Ishikawa (cell line): ENCODE measurements around the gene ISM2.

ENCODE experiments used
- MAX ChIP-seq: IDR thresholded peaks from 2 replicates; pipeline ENCODE4 v1.6.1; 2012
- RAD21 ChIP-seq: IDR thresholded peaks from 2 replicates; pipeline ENCODE4 v1.6.1; 2012; ENCODE audit warnings: low read depth
- REST ChIP-seq: IDR thresholded peaks from 2 replicates; pipeline ENCODE4 v1.6.1; 2012; ENCODE audit warnings: low read depth, mild to moderate bottlenecking
- TAF1 ChIP-seq: IDR thresholded peaks from 2 replicates; pipeline ENCODE4 v1.6.1; 2012; ENCODE audit warnings: low read depth, mild to moderate bottlenecking

- TF ChIP-seq TAF1 (no peak), MAX (no peak), REST (no peak), RAD21 (no peak)
Measured at GRCh38 chr14:77485901-77486678, 12.5 kb downstream of the ISM2 start.
